OCI-LY1 (cell line): Measurements from ENCODE around the gene BMP5.

Source experiments
- H2AFZ ChIP-seq: fragments of 200-600 bp; sonication (generic), shearing (Covaris generic); 2 replicates; pipeline ENCODE4 v1.6.0; 2014; ENCODE audit warnings: antibody characterized with exemption, mild to moderate bottlenecking, low read length
- H3F3A ChIP-seq: fragments of 200-600 bp; sonication (generic), shearing (Covaris generic); 2 replicates; pipeline ENCODE4 v1.6.0; 2014; ENCODE audit warnings: mild to moderate bottlenecking, antibody characterized with exemption, low read length, moderate library complexity; ENCODE audit not compliant: insufficient read depth
- H3K27ac ChIP-seq: fragments of 200-600 bp; sonication (generic); 2 replicates; pipeline ENCODE4 v1.5.1; 2014; ENCODE audit warnings: low read length, mixed run types, mild to moderate bottlenecking, low read depth; ENCODE audit not compliant: poor library complexity, severe bottlenecking
- H3K27me3 ChIP-seq: fragments of 200-600 bp; sonication (generic); 2 replicates; pipeline ENCODE4 v1.6.0; 2014; ENCODE audit warnings: antibody characterized with exemption, mild to moderate bottlenecking, low read length, moderate library complexity; ENCODE audit not compliant: insufficient read depth
- H3K36me3 ChIP-seq: fragments of 200-600 bp; sonication (generic); 2 replicates; pipeline ENCODE4 v1.6.1; 2014; ENCODE audit warnings: mild to moderate bottlenecking, antibody characterized with exemption, low read length, moderate library complexity, mixed read lengths; ENCODE audit not compliant: insufficient read depth
- H3K4me1 ChIP-seq: fragments of 200-600 bp; sonication (generic); 2 replicates; pipeline ENCODE4 v1.5.1; 2014; ENCODE audit warnings: mild to moderate bottlenecking, low read length, moderate library complexity; ENCODE audit not compliant: insufficient read depth, severe bottlenecking
- H3K4me2 ChIP-seq: fragments of 200-600 bp; sonication (generic), shearing (Covaris generic); 2 replicates; pipeline ENCODE4 v1.6.1; 2014; ENCODE audit warnings: low read length
- H3K4me3 ChIP-seq: fragments of 200-600 bp; sonication (generic); 2 replicates; pipeline ENCODE4 v1.5.1; 2014; ENCODE audit warnings: low read length, low read depth, mild to moderate bottlenecking, mixed read lengths; ENCODE audit not compliant: poor library complexity, severe bottlenecking
- H3K79me2 ChIP-seq: fragments of 200-600 bp; shearing (Covaris generic); 2 replicates; pipeline ENCODE4 v1.6.1; 2016; ENCODE audit warnings: mixed run types, low read length, mixed read lengths; ENCODE audit not compliant: insufficient read depth
- H3K9ac ChIP-seq: fragments of 200-600 bp; sonication (generic), shearing (Covaris generic); 2 replicates; pipeline ENCODE4 v1.6.1; 2014; ENCODE audit warnings: mild to moderate bottlenecking, low read length, mixed read lengths
- H3K9me2 ChIP-seq: fragments of 200-600 bp; sonication (generic), shearing (Covaris generic); 2 replicates; pipeline ENCODE4 v1.6.1; 2014; ENCODE audit warnings: low read depth, mild to moderate bottlenecking, low read length, mixed read lengths
- H3K9me3 ChIP-seq: fragments of 200-600 bp; shearing (Covaris generic); 2 replicates; pipeline ENCODE4 v1.6.1; 2014; ENCODE audit warnings: low read length, mixed read lengths
- H4K20me1 ChIP-seq: fragments of 200-600 bp; sonication (generic), shearing (Covaris generic); 2 replicates; pipeline ENCODE4 v1.6.0; 2016; ENCODE audit warnings: mild to moderate bottlenecking, low read length; ENCODE audit not compliant: insufficient read depth
- EZH2 ChIP-seq: fragments of 200-600 bp; sonication (generic), shearing (Covaris generic); IDR thresholded peaks from 2 replicates; pipeline ENCODE4 v1.8.0; 2017; ENCODE audit warnings: borderline replicate concordance, mixed run types, mild to moderate bottlenecking, antibody characterized with exemption, low read length, moderate library complexity, mixed read lengths
- TF ChIP-seq, protein P1 (sequence below): fragments of 200-600 bp; sonication (generic), shearing (Covaris generic); IDR thresholded peaks from 2 replicates; pipeline ENCODE4 v1.5.1; 2017; ENCODE audit warnings: mild to moderate bottlenecking, antibody characterized with exemption, low read length, moderate library complexity, mixed read lengths

BMP5 gene

DNA sequence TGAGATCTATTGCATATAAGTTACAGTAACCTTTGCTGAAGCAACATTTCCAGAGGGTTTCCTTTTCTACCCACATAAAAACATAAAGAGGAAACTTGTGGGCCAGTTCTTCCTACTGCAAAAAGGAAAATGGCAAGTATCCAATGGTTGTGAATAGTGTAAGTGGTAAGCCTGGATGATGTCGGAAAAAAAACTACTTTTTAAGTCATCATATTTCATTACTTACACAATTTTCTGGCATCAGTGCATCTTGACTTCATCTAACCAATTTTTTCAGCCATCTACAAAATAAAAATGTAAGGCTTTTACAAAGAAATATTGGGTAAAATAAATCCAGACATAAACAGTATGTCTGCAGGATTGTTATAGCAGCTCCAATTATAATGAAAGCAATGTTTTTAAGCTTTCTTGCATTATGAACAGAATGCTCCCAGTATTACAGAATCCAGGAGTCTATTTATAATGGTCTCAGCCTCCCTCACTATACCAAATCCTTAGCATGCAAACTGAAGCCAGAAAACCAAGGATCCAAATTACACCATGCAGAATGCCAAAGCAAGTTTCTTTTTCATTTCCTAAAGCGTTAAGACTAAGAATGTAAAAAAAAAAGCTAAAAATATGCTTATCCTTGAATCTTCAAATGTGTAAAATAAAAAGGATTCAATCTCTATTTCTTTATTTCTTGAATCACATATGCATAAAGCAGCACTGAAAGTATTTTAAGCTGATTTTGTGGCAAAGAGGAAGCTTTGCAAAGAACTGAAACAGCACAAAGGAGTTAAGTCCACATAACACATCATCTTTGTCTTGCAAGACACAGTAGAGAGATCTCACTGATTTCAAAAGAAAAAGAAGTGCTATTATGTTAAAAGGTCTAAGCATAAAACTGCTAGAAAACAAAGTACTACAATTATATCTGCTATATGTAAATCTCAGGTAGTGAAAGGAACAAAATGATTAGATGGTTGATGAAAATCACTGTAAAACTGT is 169.6 kb downstream of the BMP5 start:
- Histone ChIP-seq H3K9ac (no peak overlapping the region), H3K4me2 (no peak overlapping the region), H3K4me3 (no peak overlapping the region), H4K20me1 (no peaks in the 10 kb centered on the region), H3F3A (no peaks in the 10 kb centered on the region), H2AFZ (no peak overlapping the region), H3K36me3 (no peaks in the 10 kb centered on the region), H3K9me2 (no peaks in the 10 kb centered on the region), H3K9me3 (no peaks in the 10 kb centered on the region), H3K27ac (no peak overlapping the region), H3K27me3 (no peaks in the 10 kb centered on the region), H3K4me1 (no peaks in the 10 kb centered on the region), H3K79me2 (no peaks in the 10 kb centered on the region)
- TF ChIP-seq EZH2: no peak
- TF ChIP-seq, protein P1, sequence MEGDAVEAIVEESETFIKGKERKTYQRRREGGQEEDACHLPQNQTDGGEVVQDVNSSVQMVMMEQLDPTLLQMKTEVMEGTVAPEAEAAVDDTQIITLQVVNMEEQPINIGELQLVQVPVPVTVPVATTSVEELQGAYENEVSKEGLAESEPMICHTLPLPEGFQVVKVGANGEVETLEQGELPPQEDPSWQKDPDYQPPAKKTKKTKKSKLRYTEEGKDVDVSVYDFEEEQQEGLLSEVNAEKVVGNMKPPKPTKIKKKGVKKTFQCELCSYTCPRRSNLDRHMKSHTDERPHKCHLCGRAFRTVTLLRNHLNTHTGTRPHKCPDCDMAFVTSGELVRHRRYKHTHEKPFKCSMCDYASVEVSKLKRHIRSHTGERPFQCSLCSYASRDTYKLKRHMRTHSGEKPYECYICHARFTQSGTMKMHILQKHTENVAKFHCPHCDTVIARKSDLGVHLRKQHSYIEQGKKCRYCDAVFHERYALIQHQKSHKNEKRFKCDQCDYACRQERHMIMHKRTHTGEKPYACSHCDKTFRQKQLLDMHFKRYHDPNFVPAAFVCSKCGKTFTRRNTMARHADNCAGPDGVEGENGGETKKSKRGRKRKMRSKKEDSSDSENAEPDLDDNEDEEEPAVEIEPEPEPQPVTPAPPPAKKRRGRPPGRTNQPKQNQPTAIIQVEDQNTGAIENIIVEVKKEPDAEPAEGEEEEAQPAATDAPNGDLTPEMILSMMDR: no peak

DNA sequence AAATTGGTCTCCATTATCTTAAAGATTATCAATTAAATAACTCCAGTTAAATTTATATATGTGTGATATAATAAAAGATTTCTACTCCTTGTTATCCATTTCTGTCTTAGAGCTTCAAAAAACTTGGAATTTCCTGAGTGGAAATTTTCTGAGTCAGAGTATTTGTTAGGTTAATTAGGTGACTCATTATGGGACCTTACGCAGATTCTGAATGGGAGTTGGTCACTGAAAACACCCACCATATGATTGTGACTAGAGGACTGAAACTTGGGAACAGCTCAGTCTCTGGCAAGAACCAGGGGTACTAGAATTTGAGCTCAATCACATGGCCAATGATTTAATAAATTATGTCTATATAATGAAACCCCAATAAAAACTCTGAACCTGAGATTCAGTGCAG is 171.0 kb downstream of the BMP5 start:
- Histone ChIP-seq H3F3A (no peaks in the 10 kb centered on the region), H3K4me3 (no peak overlapping the region), H2AFZ (no peak overlapping the region), H4K20me1 (no peaks in the 10 kb centered on the region), H3K27ac (no peak overlapping the region), H3K36me3 (no peaks in the 10 kb centered on the region), H3K79me2 (no peaks in the 10 kb centered on the region), H3K9ac (no peak overlapping the region), H3K4me1 (no peaks in the 10 kb centered on the region), H3K27me3 (no peaks in the 10 kb centered on the region), H3K9me3 (no peaks in the 10 kb centered on the region), H3K9me2 (no peaks in the 10 kb centered on the region), H3K4me2 (no peak overlapping the region)
- no peak for TF ChIP-seq EZH2
- TF ChIP-seq, protein P1: no peak
